H1 (cell line): ENCODE results near the gene FXYD7. TPM values are rescaled to one million over a fixed set of nuclear protein-coding genes. Genes with fewer than 3 reads are reported as not detected.

Experiments used
- CTCF ChIA-PET: fragments of 300-600 bp; sonication (Branson Sonifier 250); formaldehyde crosslinking; loops from one replicate; lab custom pipeline; 2021; ENCODE audit not compliant: partially characterized antibody; lab: Charles Lee
- POLR2A ChIA-PET: fragments of 300-600 bp; sonication (Branson Sonifier 250); formaldehyde crosslinking; loops from one replicate; lab custom pipeline; 2021; ENCODE audit warnings: inconsistent platforms; ENCODE audit not compliant: partially characterized antibody; lab: Charles Lee
- DNase-seq, 2 experiments: peaks; one replicate each; pipeline versions ENCODE4 v3.0.0 to v3.0.0-alpha.2; 2010 to 2022; ENCODE audit warnings: low spot score in 2 of 2, low read depth in 1 of 2, mixed read lengths in 1 of 2
- FAIRE-seq: peaks from 2 replicates; lab custom pipeline; 2011; peaks lifted over from hg19 to GRCh38; lab: Jason Lieb, UNC
- H2AFZ ChIP-seq: 2 replicates; pipeline ENCODE4 v1.8.1; 2012; ENCODE audit warnings: low read length, inconsistent platforms
- H2AK5ac ChIP-seq: 2 replicates; pipeline ENCODE4 v1.6.1; 2013; ENCODE audit warnings: low read depth, low read length
- H2BK120ac ChIP-seq: replicated peaks from 2 replicates; pipeline ENCODE3; 2013; ENCODE audit warnings: low read depth, low read length, inconsistent platforms
- H2BK12ac ChIP-seq: 2 replicates; pipeline ENCODE4 v1.6.1; 2013; ENCODE audit warnings: low read depth, low read length
- H2BK15ac ChIP-seq: 2 replicates; pipeline ENCODE4 v1.6.1; 2013; ENCODE audit warnings: low read length
- H2BK20ac ChIP-seq: 2 replicates; pipeline ENCODE4 v1.6.1; 2013; ENCODE audit warnings: low read length
- H2BK5ac ChIP-seq: 2 replicates; pipeline ENCODE4 v1.6.1; 2013; ENCODE audit warnings: low read depth, low read length
- H3K14ac ChIP-seq: 2 replicates; pipeline ENCODE4 v1.6.1; 2013; ENCODE audit warnings: inconsistent platforms; ENCODE audit not compliant: insufficient read length
- H3K18ac ChIP-seq: 2 replicates; pipeline ENCODE4 v1.6.1; 2013; ENCODE audit warnings: low read length; ENCODE audit errors: extremely low read depth
- H3K23ac ChIP-seq: 2 replicates; pipeline ENCODE4 v1.6.1; 2013; ENCODE audit warnings: inconsistent platforms; ENCODE audit not compliant: insufficient read length
- H3K23me2 ChIP-seq: 2 replicates; pipeline ENCODE4 v1.6.1; 2013; ENCODE audit warnings: low read depth, low read length
- H3K27ac ChIP-seq: 2 replicates; pipeline ENCODE4 v1.6.1; 2011; ENCODE audit warnings: low read depth, low read length, inconsistent platforms
- H3K27me3 ChIP-seq, 4 experiments: replicated peaks in 1 of 4; 1 replicate in 1 of 4; 2 replicates in 3 of 4; pipeline versions ENCODE4 v1.6.1 to v1.8.1; 2011 to 2013; ENCODE audit warnings: low read length in 3 of 4, mild to moderate bottlenecking in 3 of 4, inconsistent platforms in 2 of 4, mixed read lengths in 2 of 4, moderate library complexity in 1 of 4; ENCODE audit not compliant: control insufficient read depth in 3 of 4, insufficient read depth in 3 of 4; ENCODE audit errors: extremely low read depth in 1 of 4
- H3K36me3 ChIP-seq, 4 experiments: 2 replicates each; pipeline versions ENCODE4 v1.6.1 to v1.8.1; 2011 to 2013; ENCODE audit warnings: mild to moderate bottlenecking in 4 of 4, low read length in 3 of 4, moderate library complexity in 2 of 4, control low read depth in 1 of 4, inconsistent platforms in 1 of 4; ENCODE audit not compliant: insufficient read depth in 4 of 4, control insufficient read depth in 2 of 4
- H3K4ac ChIP-seq: replicated peaks from 2 replicates; pipeline ENCODE3; 2013; ENCODE audit warnings: low read length, low read depth, mixed read lengths, inconsistent platforms; ENCODE audit not compliant: insufficient read length
- H3K4me1 ChIP-seq, 4 experiments: replicated peaks in 1 of 4; 1 replicate in 1 of 4; 2 replicates in 3 of 4; pipeline versions ENCODE4 v1.6.1 to v1.8.1; 2011 to 2013; ENCODE audit warnings: low read length in 3 of 4, inconsistent platforms in 2 of 4, mixed read lengths in 1 of 4; ENCODE audit not compliant: insufficient read depth in 4 of 4, control insufficient read depth in 3 of 4
- H3K4me2 ChIP-seq, 2 experiments: 2 replicates each; pipeline versions ENCODE4 v1.6.1 to v1.8.1; 2011 to 2013; ENCODE audit warnings: low read depth in 2 of 2, low read length in 2 of 2, control low read depth in 1 of 2, inconsistent platforms in 1 of 2, mild to moderate bottlenecking in 1 of 2; ENCODE audit not compliant: insufficient read depth in 1 of 2
- H3K4me3 ChIP-seq, 4 experiments: fragments of 200-600, 300-600 bp in 1 of 4; sonication (generic), shearing (Covaris generic), sonication (Bioruptor Twin) in 1 of 4; 2 replicates each; pipeline versions ENCODE4 v1.5.1 to v1.8.1; 2011 to 2016; ENCODE audit warnings: low read length in 4 of 4, low read depth in 3 of 4, control low read depth in 2 of 4, inconsistent platforms in 2 of 4, mild to moderate bottlenecking in 2 of 4, mixed read lengths in 1 of 4, moderate library complexity in 1 of 4; ENCODE audit not compliant: insufficient read depth in 2 of 4; ENCODE audit errors: extremely low read depth in 1 of 4
- H3K56ac ChIP-seq: replicated peaks from 2 replicates; pipeline ENCODE3; 2013; ENCODE audit warnings: low read depth, mild to moderate bottlenecking, mixed read lengths, low read length, inconsistent platforms; ENCODE audit not compliant: insufficient read length
- H3K79me1 ChIP-seq: 2 replicates; pipeline ENCODE4 v1.6.1; 2013; ENCODE audit warnings: low read depth, low read length, control low read depth
- H3K79me2 ChIP-seq, 2 experiments: 2 replicates each; pipeline versions ENCODE4 v1.6.1 to v1.8.1; 2012 to 2013; ENCODE audit warnings: low read length in 2 of 2, mild to moderate bottlenecking in 2 of 2, inconsistent platforms in 1 of 2; ENCODE audit not compliant: insufficient read depth in 2 of 2, control insufficient read depth in 1 of 2
- H3K9ac ChIP-seq, 4 experiments: replicated peaks in 1 of 4; 1 replicate in 1 of 4; 2 replicates in 3 of 4; pipeline versions ENCODE4 v1.6.1 to v1.8.1; 2011 to 2013; ENCODE audit warnings: low read depth in 3 of 4, low read length in 3 of 4, control low read depth in 2 of 4, mild to moderate bottlenecking in 2 of 4, moderate library complexity in 2 of 4, inconsistent platforms in 1 of 4; ENCODE audit errors: extremely low read depth in 1 of 4
- H3K9me3 ChIP-seq, 2 experiments: 2 replicates each; pipeline versions ENCODE4 v1.6.1 to v1.8.1; 2012 to 2013; ENCODE audit warnings: mild to moderate bottlenecking in 2 of 2, moderate library complexity in 2 of 2, control low read depth in 1 of 2, inconsistent platforms in 1 of 2, low read depth in 1 of 2, low read length in 1 of 2, mixed read lengths in 1 of 2; ENCODE audit not compliant: insufficient read depth in 2 of 2
- H4K20me1 ChIP-seq, 2 experiments: replicated peaks in 1 of 2; 2 replicates each; pipeline versions ENCODE3 to v1.8.1; 2011 to 2013; ENCODE audit warnings: inconsistent platforms in 2 of 2, low read length in 2 of 2, mild to moderate bottlenecking in 1 of 2; ENCODE audit not compliant: insufficient read depth in 2 of 2, control insufficient read depth in 1 of 2
- H4K5ac ChIP-seq: 2 replicates; pipeline ENCODE4 v1.6.1; 2013; ENCODE audit warnings: low read length, low read depth, mixed read lengths, inconsistent platforms; ENCODE audit not compliant: insufficient read length
- H4K8ac ChIP-seq: 2 replicates; pipeline ENCODE4 v1.8.0; 2013; ENCODE audit warnings: mild to moderate bottlenecking, moderate library complexity, low read length, inconsistent platforms; ENCODE audit not compliant: insufficient read depth; ENCODE audit errors: extremely low read depth
- H4K91ac ChIP-seq: replicated peaks from 2 replicates; pipeline ENCODE3; 2013; ENCODE audit warnings: low read length, mixed read lengths, inconsistent platforms; ENCODE audit not compliant: insufficient read length
- CHD2 ChIP-seq: IDR thresholded peaks from 2 replicates; pipeline ENCODE4 v1.6.1; 2012; ENCODE audit warnings: low read length, improper control_type of control experiment
- WGBS, 2 experiments: shearing (Covaris generic) in 1 of 2; methylation state at CpG; one replicate each; pipeline versions ENCODE4 v1.1.6 to v1.1.7; 2013 to 2015; ENCODE audit warnings: low lambda C conversion rate in 2 of 2, mixed read lengths in 2 of 2, inconsistent platforms in 1 of 2, low coverage in 1 of 2, missing lambda C conversion rate in 1 of 2; ENCODE audit not compliant: insufficient replicate concordance in 2 of 2, insufficient coverage in 1 of 2, insufficient read length in 1 of 2; ENCODE audit errors: extremely low coverage in 1 of 2, missing lambda C conversion rate in 1 of 2; 5-methylcytosine and 5-hydroxymethylcytosine counted together
- polyA plus RNA-seq, 7 experiments: library from polyadenylated mRNA; depleted of rRNA in 3 of 7; stranded (reverse) in 5 of 7; unstranded in 2 of 7; fragments of >200 nt in 5 of 7; fragments of 200-250 nt in 2 of 7; gene quantifications; 1 replicate in 5 of 7; 2 replicates in 1 of 7; 4 replicates in 1 of 7; pipeline versions ENCODE4 v1.2.1 to v1.2.3, GENCODE V29; 2011 to 2013; ENCODE audit warnings: missing spikeins in 2 of 7, mixed read lengths in 2 of 7
- total RNA-seq: library from RNA; stranded (reverse); fragmentation: NEBNext Ultra II Directional; extraction: Animal tissue kit (Norgen Biotek cat#: 25700); gene quantifications from 2 replicates; pipeline ENCODE4 v1.2.1, GENCODE V29; 2021

Gene FXYD7
- total and polyA plus RNA-seq, 2 of the 8 experiments (the other 6 are each of a cell fraction or from before 2014, with no cell fraction given) = 12.1 to 14.3 TPM

DNA sequence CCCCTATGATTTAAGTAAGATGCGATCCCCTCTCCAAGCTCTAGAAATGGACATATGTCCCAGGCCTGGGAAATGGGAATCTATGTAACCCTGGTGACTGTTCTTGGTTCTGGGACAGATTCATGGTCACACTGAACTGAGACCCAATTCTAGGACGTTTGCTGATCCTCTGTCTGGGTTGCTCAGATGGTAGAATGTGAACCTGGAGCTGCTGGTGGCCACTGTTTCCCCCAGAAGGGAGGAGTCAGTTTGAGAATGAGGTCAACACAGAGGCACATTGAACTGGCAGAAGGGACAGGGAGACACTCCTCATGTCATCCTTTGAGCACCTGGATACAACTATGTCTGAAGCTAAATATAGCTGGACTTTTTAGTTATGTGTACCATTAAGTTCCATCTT lies 56.4 kb downstream of the FXYD7 start:
- no peak overlapping the region for H2BK15ac ChIP-seq
- DNase-seq = no peak
- H3K23me2 ChIP-seq = no peaks in the 10 kb centered on the region
- H3K14ac ChIP-seq = no peak overlapping the region
- ChIA-PET POLR2A (interaction anchor here (1.0 to 1.9 kb wide), 3 partner anchors 27 to 57 kb away, joined by 4 to 8 read pairs (median 6); partner anchors contain the start of gene FXYD5), CTCF (interaction anchor here (0.6 to 3.2 kb wide), 10 partner anchors 16 to 132 kb away, joined by 3 to 13 read pairs (median 4); partner anchors contain the start of genes FXYD5 and LGI4)
- H3K4me3 ChIP-seq = no peak overlapping the region
- no peak overlapping the region for H2BK120ac ChIP-seq
- peaks cover 0 to 2% (median 0%) of the 10 kb centered on the region in 4 experiments; a peak in 1 of 7 replicates for H3K27me3 ChIP-seq
- H3K56ac ChIP-seq = no peak overlapping the region
- no peaks in the 10 kb centered on the region for H3K79me2 ChIP-seq
- no peaks in the 10 kb centered on the region for H3K79me1 ChIP-seq
- H3K4me2 ChIP-seq = no peak overlapping the region
- no peak overlapping the region for H2BK5ac ChIP-seq
- no peak overlapping the region; the same call in 1 of the 2 replicates for H2BK12ac ChIP-seq
- H3K4me1 ChIP-seq = peaks cover 6 to 24% (median 14%) of the 10 kb centered on the region in 4 experiments
- H3K4ac ChIP-seq = no peak overlapping the region
- no peaks in the 10 kb centered on the region for H3K36me3 ChIP-seq
- FAIRE-seq = no peak
- H2AK5ac ChIP-seq = no peak overlapping the region
- H3K23ac ChIP-seq = no peak overlapping the region
- no peaks in the 10 kb centered on the region for H3K9me3 ChIP-seq
- no peak overlapping the region for H4K8ac ChIP-seq
- no peak overlapping the region for H3K27ac ChIP-seq
- H2BK20ac ChIP-seq = no peak overlapping the region
- H2AFZ ChIP-seq = no peak overlapping the region
- H4K20me1 ChIP-seq = no peaks in the 10 kb centered on the region
- H3K9ac ChIP-seq = no peak overlapping the region
- no peak overlapping the region for H3K18ac ChIP-seq
- H4K5ac ChIP-seq = no peak overlapping the region
- no peak overlapping the region for H4K91ac ChIP-seq
- 81% methylated on average over 2 of the region's 2 CpGs; no CpG with 5 or more reads in 1 of the 2 experiments for WGBS, 2 experiments
- no peak for TF ChIP-seq CHD2
